NB4 (cell line): ENCODE results near the gene KRTAP3-1.

ENCODE experiments used
- TF ChIP-seq, protein P1 (sequence below): IDR thresholded peaks from one replicate; pipeline ENCODE4 v1.5.1; 2012; ENCODE audit warnings: low read depth, low read length
- TF ChIP-seq, protein P2 (sequence below): IDR thresholded peaks from 2 replicates; pipeline ENCODE4 v1.6.1; 2011; ENCODE audit warnings: low read depth, low read length

- TF ChIP-seq, protein P1, sequence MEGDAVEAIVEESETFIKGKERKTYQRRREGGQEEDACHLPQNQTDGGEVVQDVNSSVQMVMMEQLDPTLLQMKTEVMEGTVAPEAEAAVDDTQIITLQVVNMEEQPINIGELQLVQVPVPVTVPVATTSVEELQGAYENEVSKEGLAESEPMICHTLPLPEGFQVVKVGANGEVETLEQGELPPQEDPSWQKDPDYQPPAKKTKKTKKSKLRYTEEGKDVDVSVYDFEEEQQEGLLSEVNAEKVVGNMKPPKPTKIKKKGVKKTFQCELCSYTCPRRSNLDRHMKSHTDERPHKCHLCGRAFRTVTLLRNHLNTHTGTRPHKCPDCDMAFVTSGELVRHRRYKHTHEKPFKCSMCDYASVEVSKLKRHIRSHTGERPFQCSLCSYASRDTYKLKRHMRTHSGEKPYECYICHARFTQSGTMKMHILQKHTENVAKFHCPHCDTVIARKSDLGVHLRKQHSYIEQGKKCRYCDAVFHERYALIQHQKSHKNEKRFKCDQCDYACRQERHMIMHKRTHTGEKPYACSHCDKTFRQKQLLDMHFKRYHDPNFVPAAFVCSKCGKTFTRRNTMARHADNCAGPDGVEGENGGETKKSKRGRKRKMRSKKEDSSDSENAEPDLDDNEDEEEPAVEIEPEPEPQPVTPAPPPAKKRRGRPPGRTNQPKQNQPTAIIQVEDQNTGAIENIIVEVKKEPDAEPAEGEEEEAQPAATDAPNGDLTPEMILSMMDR, result no peak
- TF ChIP-seq, protein P2, sequence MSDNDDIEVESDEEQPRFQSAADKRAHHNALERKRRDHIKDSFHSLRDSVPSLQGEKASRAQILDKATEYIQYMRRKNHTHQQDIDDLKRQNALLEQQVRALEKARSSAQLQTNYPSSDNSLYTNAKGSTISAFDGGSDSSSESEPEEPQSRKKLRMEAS, result no peak
Measured at GRCh38 chr17:41003926-41004325, 5.0 kb downstream of the KRTAP3-1 start.
